Endothelial cell of umbilical vein (primary cell): Measurements from ENCODE around the gene DONSON. TPM values are rescaled to one million over a fixed set of nuclear protein-coding genes. Genes with fewer than 3 reads are reported as not detected.

Source experiments
- BruUV-seq: library from RNA; stranded (reverse); fragments of 400-500 nt; replicated peaks from 2 replicates; lab custom pipeline; 2021; lab: Mats Ljungman, UMichigan
- CTCF ChIA-PET: fragments of 300-600, 350-600 bp; sonication (Branson Sonifier 250); formaldehyde crosslinking; loops from one replicate; lab custom pipeline; 2021; ENCODE audit warnings: antibody characterized with exemption, inconsistent platforms; lab: Charles Lee
- POLR2A ChIA-PET: fragments of 300-600, 350-600 bp; sonication (Branson Sonifier 250); formaldehyde crosslinking; loops from one replicate; lab custom pipeline; 2021; ENCODE audit warnings: antibody characterized with exemption, inconsistent platforms; lab: Charles Lee
- DNase-seq: peaks from one replicate; pipeline ENCODE4 v3.0.0-alpha.2; 2011; ENCODE audit warnings: low read depth, low spot score
- FAIRE-seq: peaks from 2 replicates; lab custom pipeline; 2011; peaks lifted over from hg19 to GRCh38; lab: Jason Lieb, UNC
- H2AFZ ChIP-seq: 2 replicates; pipeline ENCODE4 v1.6.0; 2012; ENCODE audit warnings: low read depth, low read length, control low read depth, inconsistent platforms
- H3K27ac ChIP-seq: 2 replicates; pipeline ENCODE4 v1.5.1; 2011; ENCODE audit warnings: low read depth, mild to moderate bottlenecking, control low read depth, low read length, moderate library complexity; ENCODE audit not compliant: insufficient read depth
- H3K27me3 ChIP-seq, 2 experiments: 2 replicates each; pipeline versions ENCODE4 v1.6.0 to v1.6.1; 2011; ENCODE audit warnings: low read length in 2 of 2, mixed read lengths in 1 of 2; ENCODE audit not compliant: control insufficient read depth in 2 of 2, insufficient read depth in 2 of 2
- H3K36me3 ChIP-seq, 2 experiments: 2 replicates in 1 of 2; 3 replicates in 1 of 2; pipeline ENCODE4 v1.5.1; 2011; ENCODE audit warnings: low read length in 2 of 2, mild to moderate bottlenecking in 1 of 2, moderate library complexity in 1 of 2; ENCODE audit not compliant: control insufficient read depth in 2 of 2, insufficient read depth in 2 of 2; ENCODE audit errors: extremely low read depth in 1 of 2
- H3K4me1 ChIP-seq: 3 replicates; pipeline ENCODE4 v1.5.1; 2011; ENCODE audit warnings: mild to moderate bottlenecking, low read length; ENCODE audit not compliant: control insufficient read depth, insufficient read depth; ENCODE audit errors: extremely low read depth
- H3K4me2 ChIP-seq: 2 replicates; pipeline ENCODE4 v1.6.1; 2011; ENCODE audit warnings: low read length, control low read depth, mixed read lengths; ENCODE audit not compliant: insufficient read depth
- H3K4me3 ChIP-seq, 3 experiments: fragments of 200-600 bp in 1 of 3; sonication (generic), shearing (Covaris generic) in 1 of 3; replicated peaks in 1 of 3; 2 replicates each; pipeline ENCODE4 v1.5.1; 2011 to 2016; ENCODE audit warnings: control low read depth in 3 of 3, low read length in 3 of 3, mild to moderate bottlenecking in 2 of 3, inconsistent platforms in 1 of 3, low read depth in 1 of 3, moderate library complexity in 1 of 3; ENCODE audit not compliant: insufficient read depth in 1 of 3
- H3K79me2 ChIP-seq: 2 replicates; pipeline ENCODE4 v1.6.0; 2012; ENCODE audit warnings: low read length, inconsistent platforms; ENCODE audit not compliant: control insufficient read depth, insufficient read depth
- H3K9ac ChIP-seq: replicated peaks from 2 replicates; pipeline ENCODE3; 2011; ENCODE audit warnings: low read length, control low read depth; ENCODE audit not compliant: insufficient read depth; ENCODE audit errors: extremely low read depth
- H3K9me1 ChIP-seq: replicated peaks from 3 replicates; pipeline ENCODE4 v1.6.0; 2011; ENCODE audit warnings: mild to moderate bottlenecking, low read length; ENCODE audit not compliant: control insufficient read depth, insufficient read depth; ENCODE audit errors: extremely low read depth
- H3K9me3 ChIP-seq: replicated peaks from 2 replicates; pipeline ENCODE4 v1.5.1; 2012; ENCODE audit warnings: low read length, inconsistent platforms; ENCODE audit not compliant: control insufficient read depth, insufficient read depth
- H4K20me1 ChIP-seq: replicated peaks from 2 replicates; pipeline ENCODE3; 2011; ENCODE audit warnings: mild to moderate bottlenecking, low read length; ENCODE audit not compliant: control insufficient read depth, insufficient read depth; ENCODE audit errors: extremely low read depth
- EZH2 ChIP-seq: IDR thresholded peaks from 2 replicates; pipeline ENCODE4 v1.6.1; 2012; ENCODE audit warnings: borderline replicate concordance, low read depth, mild to moderate bottlenecking, moderate library complexity, low read length, inconsistent platforms; ENCODE audit not compliant: severe bottlenecking
- FOS ChIP-seq: IDR thresholded peaks from 2 replicates; pipeline ENCODE4 v1.6.1; 2011; ENCODE audit warnings: mild to moderate bottlenecking, low read length, moderate library complexity, borderline replicate concordance; ENCODE audit not compliant: insufficient read depth
- GATA2 ChIP-seq: IDR thresholded peaks from 2 replicates; pipeline ENCODE4 v1.7.0; 2011; ENCODE audit warnings: low read depth, mild to moderate bottlenecking, moderate library complexity, mixed read lengths, low read length; ENCODE audit not compliant: insufficient read length, insufficient read depth
- JUN ChIP-seq: IDR thresholded peaks from 2 replicates; pipeline ENCODE4 v1.6.1; 2011; ENCODE audit warnings: borderline replicate concordance, low read depth; ENCODE audit not compliant: insufficient read length, insufficient read depth
- MYC ChIP-seq: IDR thresholded peaks from one replicate; pipeline ENCODE4 v1.6.1; 2011; ENCODE audit warnings: mild to moderate bottlenecking, low read depth, low read length
- POLR2A ChIP-seq: IDR thresholded peaks from 2 replicates; pipeline ENCODE4 v1.6.1; 2012; ENCODE audit warnings: low read depth, mild to moderate bottlenecking, control low read depth, low read length
- POLR2AphosphoS5 ChIP-seq: IDR thresholded peaks from 2 replicates; pipeline ENCODE4 v1.6.1; 2012; ENCODE audit warnings: low read depth, mild to moderate bottlenecking, control low read depth, low read length, moderate library complexity; ENCODE audit not compliant: insufficient read depth
- dilution Hi-C: fragments of 300-500 bp; cut with MboI; formaldehyde crosslinking; loops from one replicate; pipeline ENCODE4 v1.15.0; 2019; ENCODE audit warnings: low sequenced_read_pairs; ENCODE audit not compliant: extremely low pct_ligation_motif_present
- intact Hi-C: fragments of 100-400 bp; cut with micrococcal nuclease; formaldehyde crosslinking; loops from one replicate; pipeline ENCODE4 v1.10.0; 2022
- polyA plus RNA-seq, 4 experiments: library from polyadenylated mRNA; depleted of rRNA in 3 of 4; stranded (reverse) in 3 of 4; unstranded in 1 of 4; fragments of >200 nt; gene quantifications; 2 replicates each; pipeline versions ENCODE4 v1.2.1 to v1.2.3, GENCODE V29; 2011 to 2012; ENCODE audit warnings: missing spikeins in 1 of 4
- total RNA-seq: library from RNA; stranded (reverse); gene quantifications from 2 replicates; pipeline ENCODE4 v1.2.3, GENCODE V29; 2021
- TF ChIP-seq, protein P1 (sequence below): IDR thresholded peaks from 2 replicates; pipeline ENCODE4 v1.6.1; 2011; ENCODE audit not compliant: insufficient read depth, insufficient read length
- TF ChIP-seq, protein P2 (sequence below), 2 donors: IDR thresholded peaks; 1 replicate in 1 of 2; 2 replicates in 1 of 2; pipeline ENCODE4 v1.5.1; 2011; ENCODE audit warnings: low read length in 2 of 2, mild to moderate bottlenecking in 2 of 2, moderate library complexity in 2 of 2, control low read depth in 1 of 2, inconsistent platforms in 1 of 2, low read depth in 1 of 2; ENCODE audit not compliant: insufficient read depth in 1 of 2; ENCODE audit errors: extremely low read depth in 1 of 2

The DONSON gene
- total and polyA plus RNA-seq, 2 donors (not counting 3 experiments of a cell fraction or from before 2014, with no cell fraction given): 14.3 to 29.4 TPM

- intact Hi-C loops: no loop called here
- no peak overlapping the region for H2AFZ ChIP-seq
- POLR2A ChIA-PET: interaction anchor here (0.9 kb wide), 1 partner anchor 21 kb away, joined by 3 read pairs; no protein-coding TSS in a partner anchor
- no peak overlapping the region for H3K9ac ChIP-seq
- DNase-seq (peak; percentile 26), FAIRE-seq (no peak)
- H3K36me3 ChIP-seq: peaks cover 20 to 35% of the 10 kb centered on the region in 2 experiments
- H4K20me1 ChIP-seq: peaks cover 3% of the 10 kb centered on the region
- no peaks in the 10 kb centered on the region for H3K9me1 ChIP-seq
- BruUV-seq: no TSS peak
- CTCF ChIA-PET: interaction anchor here (5.7 kb wide), 1 partner anchor 34 kb away, joined by 39 read pairs; no protein-coding TSS in a partner anchor
- no peak overlapping the region for H3K4me3 ChIP-seq
- dilution Hi-C loops: no loop called here
- TF ChIP-seq EZH2: no peak
- no peak for TF ChIP-seq POLR2A
- TF ChIP-seq JUN: no peak
- no peak for TF ChIP-seq MYC
- TF ChIP-seq, protein P1, sequence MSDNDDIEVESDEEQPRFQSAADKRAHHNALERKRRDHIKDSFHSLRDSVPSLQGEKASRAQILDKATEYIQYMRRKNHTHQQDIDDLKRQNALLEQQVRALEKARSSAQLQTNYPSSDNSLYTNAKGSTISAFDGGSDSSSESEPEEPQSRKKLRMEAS: no peak
- no peak for TF ChIP-seq GATA2
- TF ChIP-seq FOS: no peak
- TF ChIP-seq, protein P2, sequence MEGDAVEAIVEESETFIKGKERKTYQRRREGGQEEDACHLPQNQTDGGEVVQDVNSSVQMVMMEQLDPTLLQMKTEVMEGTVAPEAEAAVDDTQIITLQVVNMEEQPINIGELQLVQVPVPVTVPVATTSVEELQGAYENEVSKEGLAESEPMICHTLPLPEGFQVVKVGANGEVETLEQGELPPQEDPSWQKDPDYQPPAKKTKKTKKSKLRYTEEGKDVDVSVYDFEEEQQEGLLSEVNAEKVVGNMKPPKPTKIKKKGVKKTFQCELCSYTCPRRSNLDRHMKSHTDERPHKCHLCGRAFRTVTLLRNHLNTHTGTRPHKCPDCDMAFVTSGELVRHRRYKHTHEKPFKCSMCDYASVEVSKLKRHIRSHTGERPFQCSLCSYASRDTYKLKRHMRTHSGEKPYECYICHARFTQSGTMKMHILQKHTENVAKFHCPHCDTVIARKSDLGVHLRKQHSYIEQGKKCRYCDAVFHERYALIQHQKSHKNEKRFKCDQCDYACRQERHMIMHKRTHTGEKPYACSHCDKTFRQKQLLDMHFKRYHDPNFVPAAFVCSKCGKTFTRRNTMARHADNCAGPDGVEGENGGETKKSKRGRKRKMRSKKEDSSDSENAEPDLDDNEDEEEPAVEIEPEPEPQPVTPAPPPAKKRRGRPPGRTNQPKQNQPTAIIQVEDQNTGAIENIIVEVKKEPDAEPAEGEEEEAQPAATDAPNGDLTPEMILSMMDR (IDR thresholded peaks at IDR 0.05; ENCODE audit: extremely low read depth in 1 of 2, insufficient read depth in 1 of 2, low read depth in 1 of 2, low read length in 2 of 2): no peak
- no peak for TF ChIP-seq POLR2AphosphoS5
- H3K4me1 ChIP-seq: no peaks in the 10 kb centered on the region
- no peak overlapping the region for H3K27ac ChIP-seq
- H3K9me3 ChIP-seq: no peaks in the 10 kb centered on the region
- H3K4me2 ChIP-seq: no peak overlapping the region
- H3K27me3 ChIP-seq: no peaks in the 10 kb centered on the region
- H3K79me2 ChIP-seq: peaks cover 21% of the 10 kb centered on the region
Observed at GRCh38 chr21:33572350-33572749, 16.1 kb downstream of the DONSON start.
